Measurements from ENCODE around the gene PPTC7. TPM values are rescaled to one million over a fixed set of nuclear protein-coding genes. Genes with fewer than 3 reads are reported as not detected.
"Not testable (repeated sequence)": the region's sequence is repeated elsewhere in the genome, so short reads cannot be mapped to it uniquely, and the experiment has no call there.

PPTC7 gene
- total RNA-seq, 1 experiment from 2014 or later = 3.0 TPM

DNA sequence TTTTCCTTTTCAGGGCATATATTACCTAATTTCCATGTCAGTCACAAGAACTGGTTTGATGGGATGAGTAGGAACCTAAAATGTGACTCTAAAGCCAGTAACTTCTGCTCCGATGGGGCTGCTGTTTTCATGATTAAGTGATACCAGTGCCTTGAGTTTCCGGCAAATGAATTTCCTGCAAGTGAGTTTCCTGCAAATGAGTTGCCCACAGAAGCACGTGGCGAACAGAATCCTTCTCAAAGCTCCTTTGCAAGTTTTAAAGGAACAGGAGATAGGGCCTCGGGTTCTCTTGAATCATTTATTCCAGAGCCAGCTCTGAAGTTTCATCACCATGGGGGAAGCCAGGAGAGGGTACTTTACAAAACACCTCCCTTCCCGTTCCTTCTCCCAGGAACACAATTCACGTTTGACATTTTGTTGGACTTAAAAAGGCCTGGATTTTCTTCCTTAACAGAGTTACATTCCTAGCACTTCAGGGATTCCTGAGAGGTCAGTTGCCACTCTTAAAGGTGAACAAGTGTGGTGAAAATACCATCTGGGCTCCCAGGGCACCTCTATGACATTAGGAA is 2.2 kb upstream of the PPTC7 start:
- peak; percentile 26 for DNase-seq (ENCODE audit: low read depth)

DNA sequence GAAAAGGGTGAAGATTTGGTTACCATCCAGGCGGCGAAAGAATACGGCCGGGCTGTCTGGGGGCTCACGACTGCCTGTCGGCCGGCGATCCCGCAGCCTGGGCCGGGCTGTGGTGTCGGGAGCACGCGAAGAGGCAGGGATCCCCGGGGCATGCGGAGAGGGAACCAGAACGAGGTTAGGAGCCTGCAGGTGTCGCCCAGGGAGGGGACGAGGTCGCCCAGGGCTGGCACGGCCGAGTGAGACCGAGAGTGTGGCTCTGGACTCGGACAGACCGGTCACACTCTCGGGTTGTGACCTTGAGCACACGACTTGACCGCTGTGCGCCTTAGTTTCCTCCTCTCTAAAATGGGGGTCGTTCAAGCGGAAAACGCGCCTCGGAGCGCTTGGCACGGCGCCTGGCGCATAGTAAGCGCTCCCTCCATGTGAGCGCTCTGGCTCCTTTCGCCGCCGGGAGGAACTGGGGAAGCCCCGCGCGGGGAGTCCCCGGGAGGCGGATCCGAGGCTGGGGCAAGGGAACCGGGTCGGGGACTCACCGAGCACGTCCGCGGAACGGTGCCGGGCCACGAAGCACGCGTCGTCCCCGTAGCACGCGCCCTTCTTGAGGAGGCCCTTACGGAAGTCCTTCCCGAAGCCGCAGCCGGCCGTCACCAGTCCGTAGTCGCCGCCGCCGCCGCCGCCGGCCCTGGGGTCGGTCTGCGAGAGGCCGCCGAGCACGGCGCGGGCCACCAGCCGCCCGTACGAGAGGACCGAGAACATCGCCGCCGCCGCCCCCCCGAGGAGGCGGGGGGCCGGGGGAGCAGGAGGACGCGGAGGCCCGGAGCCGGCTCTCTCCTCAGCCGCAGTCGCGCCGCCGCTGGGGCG is 612 bp downstream of the PPTC7 start:
- peak; percentile 71 for DNase-seq (ENCODE audit: low read depth)

DNA sequence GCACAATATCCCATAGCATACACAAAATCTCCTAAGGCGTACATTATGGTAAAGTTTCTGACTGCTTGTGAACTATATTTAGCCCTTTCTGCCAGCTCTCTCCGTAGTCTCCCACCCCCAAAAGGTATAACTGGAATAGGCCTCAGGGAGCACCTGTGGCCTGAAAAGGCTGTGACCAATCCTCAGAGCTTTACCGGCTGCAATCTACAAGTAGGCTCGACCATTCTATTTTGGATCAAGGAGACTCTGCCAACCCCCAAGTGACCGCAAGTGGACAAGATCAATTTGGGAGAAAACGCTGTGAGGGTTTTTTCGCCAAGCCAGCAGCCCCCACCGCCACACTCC is 1.2 kb downstream of the PPTC7 start:
- DNase-seq (ENCODE audit: low read depth) = no peak

DNA sequence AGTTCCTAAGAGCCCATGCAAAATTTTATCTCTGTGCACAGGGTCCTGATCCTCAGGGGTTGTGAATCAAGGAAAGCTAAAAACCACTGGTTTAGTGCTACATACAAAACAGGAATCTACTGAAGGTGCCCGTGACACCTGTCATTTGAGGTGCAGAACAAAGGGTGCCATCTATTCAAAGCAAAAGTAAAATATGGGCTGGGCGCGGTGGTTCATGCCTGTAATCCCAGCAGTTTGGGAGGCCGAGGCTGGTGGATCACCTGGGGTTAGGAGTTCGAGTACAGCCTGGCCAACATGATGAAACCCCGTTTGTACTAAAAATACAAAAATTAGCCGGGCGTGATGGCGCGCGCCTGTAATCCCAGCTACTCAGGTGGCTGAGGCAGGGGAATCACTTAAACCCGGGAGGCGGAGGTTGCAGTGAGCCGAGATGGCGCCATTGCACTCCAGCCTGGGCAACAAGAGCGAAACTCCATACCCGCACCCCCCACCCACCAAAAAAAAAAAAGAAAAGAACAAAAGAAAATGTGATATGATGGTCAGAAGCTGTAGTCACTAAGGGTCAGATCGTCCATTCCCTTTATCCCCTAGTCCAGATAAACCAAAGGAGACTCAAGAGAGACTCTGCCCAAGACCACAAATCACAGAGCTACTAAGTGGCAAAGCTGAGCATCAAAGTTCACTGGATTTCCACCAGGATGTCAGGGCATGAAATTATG is 3.4 kb downstream of the PPTC7 start:
- DNase-seq (ENCODE audit: low read depth) = no peak

DNA sequence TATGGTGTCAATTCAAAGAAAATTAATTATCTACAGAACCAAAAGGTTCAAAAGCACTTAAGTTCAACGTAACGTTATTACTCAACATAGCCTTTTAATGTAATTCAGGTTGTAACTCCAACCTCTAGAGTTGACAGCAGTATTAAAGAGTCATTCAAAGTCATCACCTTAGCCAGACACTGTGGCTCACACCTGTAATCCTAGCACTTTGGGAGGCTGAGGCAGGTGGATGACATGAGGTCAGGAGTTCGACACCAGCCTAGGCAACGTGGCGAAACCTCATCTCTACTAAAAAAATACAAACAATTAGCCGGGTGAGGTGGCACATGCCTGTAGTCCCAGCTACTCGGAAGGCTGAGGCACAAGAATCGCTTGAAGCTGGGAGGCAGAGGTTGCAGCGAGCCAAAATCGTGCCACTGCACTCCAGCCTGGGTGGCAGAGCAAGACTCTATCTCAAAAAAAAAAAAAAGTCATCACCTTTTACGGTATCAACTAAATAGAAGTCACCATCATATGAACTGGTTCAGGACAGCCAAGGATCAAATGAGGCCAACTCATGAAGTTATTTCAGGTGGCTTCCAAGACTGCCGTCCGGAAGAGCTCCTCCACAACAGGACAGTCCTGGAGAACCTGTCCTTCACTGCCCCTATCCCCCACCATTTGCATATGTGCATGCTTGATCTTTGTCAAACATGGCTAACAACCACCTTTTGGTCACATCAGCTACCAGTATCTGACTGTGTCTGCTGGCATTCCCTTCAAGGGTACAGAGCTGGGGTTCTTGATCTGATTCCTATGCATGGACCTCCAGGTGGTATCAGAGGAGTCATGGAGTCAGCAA is 4.2 kb downstream of the PPTC7 start:
- DNase-seq (ENCODE audit: low read depth) = no peak

DNA sequence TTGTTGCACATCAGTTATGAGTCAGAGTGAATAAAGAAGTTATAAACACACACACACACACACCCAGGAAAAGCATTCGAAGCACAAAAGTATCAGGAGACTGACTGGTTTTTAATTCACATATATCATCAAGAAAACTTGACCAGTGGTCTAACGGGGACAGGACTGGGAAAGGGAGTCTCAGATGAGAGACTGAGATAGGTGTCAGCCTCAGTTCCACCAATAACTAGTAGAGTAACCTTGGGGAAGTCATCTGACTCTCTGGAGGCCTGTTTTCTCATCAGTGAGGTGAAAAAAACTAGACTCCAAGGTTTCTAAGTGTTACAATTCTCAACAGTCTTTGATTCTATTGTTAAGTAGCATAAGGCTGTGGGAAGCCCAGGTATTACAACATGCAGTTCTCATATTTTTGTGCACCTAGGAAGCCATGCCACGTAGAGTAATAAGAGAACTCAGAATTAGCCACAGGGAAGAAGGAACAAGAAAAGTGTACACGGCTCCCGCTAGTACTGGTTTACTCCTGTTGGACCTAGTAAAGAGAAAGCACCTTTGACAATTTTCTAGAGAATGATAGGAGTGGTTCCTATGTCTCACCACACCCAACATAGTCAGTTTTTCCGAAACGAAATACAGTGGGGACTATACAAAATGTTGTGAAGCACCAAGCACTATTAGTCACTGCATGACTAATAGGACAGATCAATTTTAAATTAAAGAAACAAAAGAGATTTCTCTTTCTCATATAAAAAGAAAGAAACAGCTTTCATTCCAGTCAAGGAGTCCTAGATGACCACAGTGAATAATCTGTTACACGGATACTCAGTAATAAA is 5.0 kb downstream of the PPTC7 start:
- DNase-seq (ENCODE audit: low read depth) = peak; percentile 82

DNA sequence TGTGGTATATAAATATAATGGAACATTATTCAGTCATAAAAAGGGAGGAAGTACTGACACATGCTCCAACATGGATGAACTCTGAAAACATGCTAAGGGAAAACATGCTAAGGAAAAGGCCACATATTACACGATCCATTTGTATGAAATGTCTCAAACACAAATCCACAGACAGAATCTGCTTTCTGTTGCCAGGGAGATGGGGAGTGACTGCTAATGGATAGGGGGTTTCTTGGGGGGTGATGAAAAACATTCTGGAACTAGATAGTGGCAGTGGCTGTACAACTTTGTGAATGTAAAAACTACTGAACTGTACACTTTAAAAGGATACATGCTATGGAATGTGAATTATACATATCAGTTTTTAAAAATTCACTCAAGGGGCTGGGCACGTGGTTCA is 6.6 kb downstream of the PPTC7 start:
- no peak for DNase-seq (ENCODE audit: low read depth)

DNA sequence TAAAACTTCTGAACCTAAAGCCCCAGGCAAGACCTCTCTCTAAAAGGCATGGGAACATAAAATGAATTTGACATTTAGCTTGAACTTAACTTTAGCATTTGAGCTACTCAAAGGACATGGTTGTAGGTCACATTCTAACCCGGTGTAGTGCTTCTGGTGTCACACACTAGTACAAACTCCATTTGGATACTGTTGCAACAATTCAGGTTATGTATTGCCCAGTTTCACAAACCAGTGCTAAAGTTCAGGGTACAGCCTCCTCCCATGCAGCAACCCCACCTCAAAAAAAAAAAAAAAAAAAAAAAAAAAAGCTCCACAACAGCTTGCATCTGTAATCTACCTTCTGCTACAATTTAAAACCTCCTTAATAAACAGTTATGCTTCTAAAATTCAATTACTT is 7.8 kb downstream of the PPTC7 start:
- no peak for DNase-seq (ENCODE audit: low read depth)

DNA sequence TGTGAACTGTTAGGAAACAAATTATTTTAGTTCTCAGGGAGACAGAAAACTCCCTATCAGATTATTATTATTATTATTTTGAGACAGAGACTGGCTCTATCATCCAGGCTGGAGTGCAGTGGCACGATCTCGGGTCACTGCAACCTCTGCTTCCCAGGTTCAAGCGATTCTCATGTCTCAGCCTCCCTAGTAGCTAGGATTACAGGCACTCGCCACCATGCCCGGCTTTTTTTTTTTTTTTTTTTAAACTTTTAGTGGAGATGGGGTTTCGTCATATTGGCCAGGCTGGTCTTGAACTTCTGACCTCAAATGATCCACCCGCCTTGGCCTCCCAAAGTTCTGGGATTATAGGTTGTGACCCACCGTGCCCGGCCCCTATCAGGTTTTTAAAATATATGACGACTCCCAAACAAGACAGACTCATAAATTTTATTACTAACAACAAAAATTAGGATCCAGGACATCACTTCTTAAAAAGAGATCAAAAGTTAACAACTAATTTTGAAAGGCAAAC is 8.3 kb downstream of the PPTC7 start:
- DNase-seq (ENCODE audit: low read depth) = not testable (repeated sequence)

DNA sequence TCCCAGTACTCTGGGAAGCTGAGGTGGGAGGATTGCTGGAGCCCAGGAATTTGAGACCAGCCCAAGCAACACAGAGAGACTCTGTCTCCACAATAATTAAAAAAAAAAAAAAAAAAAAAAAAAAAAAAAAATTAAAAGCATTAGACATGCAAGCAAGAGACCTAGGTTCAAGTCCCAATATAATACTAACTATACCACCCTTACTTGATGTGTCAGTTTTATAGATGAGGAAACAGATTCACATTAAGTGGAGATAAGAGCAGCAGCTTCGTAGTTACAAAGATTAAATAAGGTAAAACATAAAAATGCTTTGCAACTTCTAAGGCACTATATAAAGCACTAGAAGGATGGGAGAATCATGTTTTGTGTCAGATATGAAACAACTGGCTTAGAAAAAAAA is 9.1 kb downstream of the PPTC7 start:
- DNase-seq (ENCODE audit: low read depth) = no peak

DNA sequence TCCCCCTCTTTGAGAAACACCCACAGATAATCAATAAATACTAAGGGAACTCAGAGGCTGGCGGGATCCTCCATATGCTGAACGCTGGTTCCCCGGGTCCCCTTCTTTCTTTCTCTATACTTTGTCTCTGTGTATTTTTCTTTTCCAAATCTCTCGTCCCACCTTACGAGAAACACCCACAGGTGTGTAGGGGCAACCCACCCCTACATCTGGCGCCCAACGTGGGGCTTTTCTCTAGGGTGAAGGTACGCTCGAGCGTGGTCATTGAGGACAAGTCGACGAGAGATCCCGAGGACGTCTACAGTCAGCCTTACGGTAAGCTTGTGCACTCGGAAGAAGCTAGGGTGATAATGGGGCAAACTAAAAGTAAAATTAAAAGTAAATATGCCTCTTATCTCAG is 12.3 kb downstream of the PPTC7 start:
- not testable (repeated sequence) for DNase-seq (ENCODE audit: low read depth)

DNA sequence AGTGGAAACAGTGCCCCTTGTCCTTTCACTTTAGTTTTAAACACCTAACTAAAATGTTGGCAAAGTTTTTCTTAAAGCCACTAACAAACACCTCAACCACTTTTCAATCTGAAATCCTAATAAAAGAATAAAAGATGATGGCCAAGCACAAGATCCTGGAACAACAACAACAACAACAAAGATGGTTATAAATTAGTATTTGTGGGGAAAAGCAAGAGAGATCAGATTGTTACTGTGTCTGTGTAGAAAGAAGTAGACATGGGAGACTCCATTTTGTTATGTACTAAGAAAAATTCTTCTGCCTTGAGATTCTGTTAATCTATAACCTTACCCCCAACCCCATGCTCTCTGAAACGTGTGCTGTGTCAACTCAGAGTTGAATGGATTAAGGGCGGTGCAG is 13.3 kb downstream of the PPTC7 start:
- not testable (repeated sequence) for DNase-seq (ENCODE audit: low read depth)

DNA sequence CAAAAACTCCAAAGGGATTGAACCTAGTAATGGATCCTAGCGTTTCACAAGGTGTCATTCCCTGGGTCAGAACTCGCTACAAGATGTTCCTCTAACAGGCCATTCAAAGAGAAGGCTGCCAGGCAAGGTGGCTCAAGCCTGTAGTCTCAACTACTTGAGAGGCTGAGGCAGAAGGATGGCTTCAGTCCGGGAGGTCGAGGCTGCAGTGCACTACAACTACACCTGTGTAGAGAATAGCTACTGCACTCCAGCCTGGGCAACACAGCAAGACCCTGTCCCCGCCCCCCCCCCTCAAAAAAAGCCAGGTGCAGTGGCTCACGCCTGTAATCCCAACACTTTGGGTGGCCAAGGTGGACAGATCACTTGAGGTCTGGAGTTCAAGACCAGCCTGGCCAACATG is 14.4 kb downstream of the PPTC7 start:
- DNase-seq (ENCODE audit: low read depth) = no peak

DNA sequence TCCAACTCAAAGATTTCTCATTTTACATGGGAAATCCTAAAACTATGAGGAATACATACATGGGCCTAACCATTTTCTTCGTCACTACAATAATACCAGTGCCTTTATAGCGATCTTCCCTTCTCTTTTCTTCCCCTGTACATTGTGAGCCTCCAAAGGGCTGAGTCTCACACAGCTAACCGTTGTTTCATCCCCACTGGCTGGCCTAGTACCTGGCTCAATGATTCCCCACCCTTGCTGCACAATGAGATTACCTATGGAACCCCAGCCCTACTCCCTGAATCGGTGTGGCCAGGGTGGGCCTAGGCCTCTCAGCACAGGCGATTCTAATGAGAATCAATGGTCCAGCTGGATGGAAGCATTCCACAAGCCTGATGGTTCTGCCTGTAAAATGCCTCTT is 16.1 kb downstream of the PPTC7 start:
- DNase-seq (ENCODE audit: low read depth) = no peak

DNA sequence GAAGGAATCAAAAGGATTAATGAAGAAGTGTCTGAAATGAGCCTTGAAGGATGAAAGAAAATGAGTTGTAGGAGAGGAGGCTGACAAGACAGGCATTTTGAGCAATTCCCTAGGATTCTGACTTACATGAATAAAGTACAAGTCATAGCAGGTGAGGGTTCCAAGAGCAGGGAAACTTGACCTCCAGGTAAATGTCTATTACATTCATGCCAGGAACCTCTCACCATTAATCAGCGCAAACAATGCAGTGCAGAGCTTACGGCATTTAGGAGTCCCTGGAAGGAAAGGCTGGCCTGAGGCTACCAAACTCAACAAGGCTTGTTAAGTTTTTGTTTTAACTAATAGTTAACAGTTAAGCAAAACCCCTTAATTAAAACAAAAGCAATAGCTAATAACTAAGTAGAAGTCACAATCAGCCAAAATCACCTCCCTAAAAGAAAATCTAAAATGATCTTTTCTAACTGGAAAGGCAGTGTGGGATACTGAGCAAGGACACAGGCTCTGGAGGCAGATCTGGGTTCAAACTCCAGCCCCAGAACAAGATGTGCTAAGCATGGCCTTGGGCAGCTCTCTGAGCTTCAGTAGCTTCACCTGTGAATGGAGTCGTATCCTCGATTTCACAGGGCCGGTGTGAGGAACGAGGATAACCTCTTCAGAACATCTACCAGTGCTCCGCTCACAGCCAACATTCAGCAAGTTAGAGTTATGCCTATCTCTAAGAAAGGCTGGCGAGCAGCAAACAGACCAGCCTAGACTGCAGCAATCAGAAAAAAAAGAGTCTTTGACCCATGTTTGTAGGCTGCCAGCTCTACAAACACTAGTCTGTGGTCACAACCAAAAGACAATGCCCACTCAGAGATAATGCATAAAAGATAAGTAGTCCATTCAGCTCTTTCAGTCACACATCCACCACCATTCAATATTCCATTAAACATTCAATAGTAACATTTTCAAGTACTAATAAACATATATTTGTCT is 16.9 kb downstream of the PPTC7 start:
- no peak for DNase-seq (ENCODE audit: low read depth)

DNA sequence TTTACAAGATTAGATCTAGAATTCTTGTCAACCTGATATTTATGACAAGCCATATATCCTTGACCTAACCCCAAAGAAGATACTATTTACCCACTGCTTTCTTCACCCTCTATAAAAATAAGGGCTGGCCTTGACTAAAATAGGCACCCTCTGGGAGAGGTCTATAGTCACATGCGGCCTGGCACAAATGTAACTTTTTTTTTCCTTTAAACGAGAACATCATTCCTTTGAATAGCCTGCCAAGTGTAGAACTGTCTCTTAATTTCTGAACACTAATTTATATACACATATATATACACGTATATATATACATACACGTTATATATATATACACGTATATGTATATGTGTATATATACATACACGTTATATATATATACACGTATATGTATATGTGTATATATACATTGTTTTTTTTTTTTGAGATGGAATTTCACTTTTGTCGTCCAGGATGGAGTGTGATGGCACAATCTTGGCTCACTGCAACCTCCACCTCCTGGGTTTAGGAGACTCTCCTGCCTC is 18.6 kb downstream of the PPTC7 start:
- DNase-seq (ENCODE audit: low read depth) = no peak

DNA sequence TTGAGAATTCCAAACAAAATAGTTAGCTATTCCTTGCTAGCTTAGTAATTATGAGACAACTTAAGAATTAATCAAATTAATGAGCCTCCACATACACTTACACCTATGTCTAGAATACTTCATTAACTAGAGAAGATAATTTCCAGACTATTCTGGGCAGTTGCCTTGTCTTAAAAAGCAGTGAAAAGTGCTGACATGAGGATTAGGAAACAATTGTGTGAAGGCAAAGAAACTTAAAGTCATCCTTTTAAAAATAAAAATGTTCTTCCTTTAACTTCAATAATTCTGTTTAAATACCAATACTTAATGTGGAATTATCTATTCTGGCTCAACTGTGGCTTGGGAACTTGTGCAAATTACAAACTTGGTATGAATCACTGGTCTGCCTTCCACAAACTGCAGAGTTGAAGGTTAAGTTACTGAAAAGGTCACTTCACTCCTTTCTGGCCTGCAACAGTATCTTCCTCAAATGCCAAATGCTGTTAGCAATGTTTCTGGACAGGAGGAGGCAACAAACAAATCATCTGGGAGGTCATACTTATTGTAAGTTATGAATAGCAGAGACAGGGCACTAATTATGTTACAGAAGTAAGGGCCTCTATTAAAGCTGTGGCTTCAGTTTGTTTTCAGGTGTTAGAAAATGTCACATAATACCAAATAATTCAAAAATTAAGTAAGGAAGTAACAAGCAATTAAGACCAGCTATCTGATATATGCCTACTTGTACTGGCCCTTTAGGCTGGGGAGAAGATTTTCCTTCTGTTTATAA is 19.2 kb downstream of the PPTC7 start:
- peak; percentile 37 for DNase-seq (ENCODE audit: low read depth)

DNA sequence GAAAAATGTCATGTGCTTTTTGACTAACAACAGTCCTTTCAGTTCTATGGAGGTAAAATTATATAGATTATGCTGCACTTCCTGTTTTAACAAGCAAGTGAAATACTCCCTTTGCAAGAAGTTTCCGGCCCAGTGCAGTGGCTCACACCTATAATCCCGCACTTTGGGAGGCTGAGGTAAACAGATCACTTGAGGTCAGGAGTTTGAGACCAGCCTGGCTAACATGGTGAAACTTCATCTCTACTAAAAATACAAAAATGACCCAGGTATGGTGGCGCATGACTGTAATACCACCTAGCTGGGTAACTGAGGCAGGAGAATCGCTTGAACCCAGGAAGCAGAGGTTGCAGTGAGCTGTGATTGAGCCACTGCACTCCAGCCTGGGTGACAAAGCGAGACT is 20.7 kb downstream of the PPTC7 start:
- DNase-seq (ENCODE audit: low read depth) = not testable (repeated sequence)
